BLaER1 treated with 17β-estradiol and CSF1 and Interleukin-3, amounts not matched to agents 10 nM and 100 nM (cell line): ENCODE measurements around the gene TREX2.

Source experiments
- H3K27ac ChIP-seq, 11 experiments: shearing (Covaris generic); formaldehyde crosslinking; 2 replicates each; pipeline ENCODE4 v1.8.1; 2022
- H3K27me3 ChIP-seq, 11 experiments: shearing (Covaris generic); formaldehyde crosslinking; 2 replicates each; pipeline ENCODE4 v1.8.1; 2022
- H3K36me3 ChIP-seq, 11 experiments: shearing (Covaris generic); formaldehyde crosslinking; 2 replicates each; pipeline ENCODE4 v1.8.1; 2022
- H3K4me1 ChIP-seq, 10 experiments: shearing (Covaris generic); formaldehyde crosslinking; 2 replicates each; pipeline ENCODE4 v1.8.1; 2022
- H3K4me2 ChIP-seq, 11 experiments: shearing (Covaris generic); formaldehyde crosslinking; 2 replicates each; pipeline ENCODE4 v1.8.1; 2022
- H3K4me3 ChIP-seq, 10 experiments: shearing (Covaris generic); formaldehyde crosslinking; 2 replicates each; pipeline ENCODE4 v1.8.1; 2022
- H3K9ac ChIP-seq, 11 experiments: shearing (Covaris generic); formaldehyde crosslinking; 2 replicates each; pipeline ENCODE4 v1.8.1; 2022
- H3K9me3 ChIP-seq, 11 experiments: shearing (Covaris generic); formaldehyde crosslinking; replicated peaks in 1 of 11; 2 replicates each; pipeline ENCODE4 v1.8.1; 2022
- H4K20me1 ChIP-seq, 11 experiments: shearing (Covaris generic); formaldehyde crosslinking; 2 replicates each; pipeline ENCODE4 v1.8.1; 2022
- Cebpa-rat ChIP-seq, 11 experiments: shearing (Covaris generic); IDR thresholded peaks; 2 replicates each; pipeline ENCODE4 v1.8.1; 2022

The TREX2 gene

DNA sequence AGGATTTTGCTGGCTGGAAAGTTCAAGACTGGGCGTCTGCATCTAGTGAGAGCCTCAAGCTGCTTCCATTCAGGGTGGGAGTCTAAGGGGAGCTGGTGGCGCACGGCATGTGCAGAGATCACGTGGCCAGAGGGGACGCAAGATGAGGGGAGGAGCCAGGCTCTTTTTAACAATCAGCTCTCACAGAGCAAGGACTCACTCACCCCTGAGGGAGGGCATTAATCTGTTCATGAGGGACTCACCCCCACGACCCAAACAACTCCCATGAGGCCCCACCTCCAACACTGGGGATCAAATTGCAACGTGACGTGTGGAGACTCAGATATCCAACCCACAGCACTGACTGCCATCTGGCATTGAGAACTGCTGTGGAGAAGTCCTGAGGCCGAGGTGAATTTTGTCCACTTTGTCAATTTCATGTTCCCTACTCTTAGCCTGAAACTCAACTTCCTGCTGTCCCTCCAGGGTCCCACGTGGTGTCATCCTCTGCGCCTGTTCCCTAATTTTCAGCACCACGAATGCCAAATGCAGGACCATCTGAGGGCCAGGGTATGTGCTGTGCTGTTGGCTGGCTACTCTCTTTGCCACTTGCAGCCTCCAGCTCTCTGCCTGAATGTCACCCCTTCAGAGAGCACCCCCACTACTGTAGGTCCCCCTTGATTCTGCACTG is 28.9 kb downstream of the TREX2 start:
- H3K4me1 ChIP-seq = peaks cover 11 to 24% (median 19%) of the 10 kb centered on the region in 10 experiments; a peak in 19 of 20 replicates
- H3K9ac ChIP-seq = no peak overlapping the region
- H3K27ac ChIP-seq = no peak overlapping the region
- no peaks in the 10 kb centered on the region for H3K36me3 ChIP-seq
- no peak overlapping the region for H3K4me3 ChIP-seq
- peaks cover 0 to 10% (median 0%) of the 10 kb centered on the region in 11 experiments; a peak in 7 of 22 replicates for H4K20me1 ChIP-seq
- peaks cover 0 to 18% (median 13%) of the 10 kb centered on the region in 11 experiments; a peak in 10 of 22 replicates for H3K9me3 ChIP-seq
- TF ChIP-seq Cebpa-rat (IDR thresholded peaks at IDR 0.05) = no peak
- peak overlapping the region in 10 of 11 experiments; percentile 9 to 62 (median 28); a peak in 16 of 22 replicates for H3K4me2 ChIP-seq
- H3K27me3 ChIP-seq = peaks cover 78 to 98% (median 90%) of the 10 kb centered on the region in 11 experiments

DNA sequence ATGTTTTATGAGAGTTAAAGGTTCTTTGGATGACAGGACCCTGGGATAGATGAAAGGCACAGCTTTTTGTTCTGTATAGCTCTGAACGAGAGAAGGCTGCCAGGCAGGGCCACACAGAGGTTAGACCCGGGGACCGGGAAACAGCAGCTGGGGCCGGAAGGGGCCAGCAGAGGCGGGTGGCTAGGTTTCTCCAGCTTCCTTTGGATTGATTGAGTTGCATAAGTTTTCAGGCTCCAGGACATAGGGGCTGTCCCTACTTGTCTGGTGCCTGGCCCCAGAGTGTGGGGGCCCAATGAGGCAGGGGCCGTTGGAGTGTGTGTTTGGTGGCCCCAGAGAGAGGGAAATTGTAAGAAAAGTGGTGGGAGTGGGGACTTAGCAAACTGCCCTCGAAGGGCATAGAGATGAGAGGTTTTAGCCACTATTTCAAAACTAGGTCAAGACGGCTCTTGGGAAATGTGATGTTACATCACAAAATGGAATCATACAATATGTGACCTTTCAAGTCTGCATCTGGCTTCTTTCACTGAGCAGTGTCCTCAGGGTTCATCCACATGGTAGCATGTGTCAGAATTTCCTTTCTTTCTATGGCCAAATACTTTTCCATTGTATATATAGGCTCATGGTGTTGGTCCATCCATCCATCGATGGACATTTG is 30.9 kb downstream of the TREX2 start:
- Histone ChIP-seq H3K4me3 (no peak overlapping the region), H3K27me3 (peaks cover 87 to 100% (median 98%) of the 10 kb centered on the region in 11 experiments), H3K4me2 (no peak overlapping the region), H3K27ac (no peak overlapping the region), H3K9me3 (peaks cover 0 to 15% (median 0%) of the 10 kb centered on the region in 11 experiments; a peak in 2 of 22 replicates), H3K9ac (no peak overlapping the region), H3K4me1 (peaks cover 17 to 29% (median 25%) of the 10 kb centered on the region in 10 experiments; a peak in 19 of 20 replicates), H3K36me3 (no peaks in the 10 kb centered on the region), H4K20me1 (peaks cover 0 to 16% (median 0%) of the 10 kb centered on the region in 11 experiments; a peak in 7 of 22 replicates)
- no peak for TF ChIP-seq Cebpa-rat (IDR thresholded peaks at IDR 0.05)

DNA sequence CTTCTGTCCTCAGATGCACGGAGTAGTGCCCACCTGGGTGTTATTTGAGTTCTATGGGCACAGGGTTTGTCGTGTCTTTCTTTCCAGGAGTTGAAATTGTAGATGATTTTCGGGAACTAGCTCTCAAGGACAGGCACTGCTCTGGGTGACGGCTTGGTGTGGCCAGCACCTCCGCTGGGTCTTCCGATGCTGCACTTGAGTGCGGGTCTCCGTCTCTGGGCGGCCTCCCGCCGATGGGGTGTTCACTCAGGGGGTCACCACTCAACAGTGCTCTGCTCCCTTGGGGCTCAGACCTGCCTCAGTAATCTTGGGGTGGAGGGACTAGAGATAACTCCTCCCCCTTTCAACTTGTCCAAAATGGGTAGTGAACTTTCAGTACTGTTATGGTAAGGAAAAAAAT is 32.1 kb downstream of the TREX2 start:
- no peak overlapping the region for H3K4me2 ChIP-seq
- H3K9me3 ChIP-seq = peaks cover 0 to 15% (median 0%) of the 10 kb centered on the region in 11 experiments; a peak in 3 of 22 replicates
- peaks cover 0 to 20% (median 0%) of the 10 kb centered on the region in 11 experiments; a peak in 8 of 22 replicates for H4K20me1 ChIP-seq
- no peak overlapping the region for H3K4me3 ChIP-seq
- no peak for TF ChIP-seq Cebpa-rat (IDR thresholded peaks at IDR 0.05)
- H3K9ac ChIP-seq = no peak overlapping the region
- no peaks in the 10 kb centered on the region for H3K36me3 ChIP-seq
- peaks cover 75 to 100% (median 91%) of the 10 kb centered on the region in 11 experiments for H3K27me3 ChIP-seq
- peaks cover 17 to 29% (median 25%) of the 10 kb centered on the region in 10 experiments; a peak in 19 of 20 replicates for H3K4me1 ChIP-seq
- no peak overlapping the region for H3K27ac ChIP-seq

DNA sequence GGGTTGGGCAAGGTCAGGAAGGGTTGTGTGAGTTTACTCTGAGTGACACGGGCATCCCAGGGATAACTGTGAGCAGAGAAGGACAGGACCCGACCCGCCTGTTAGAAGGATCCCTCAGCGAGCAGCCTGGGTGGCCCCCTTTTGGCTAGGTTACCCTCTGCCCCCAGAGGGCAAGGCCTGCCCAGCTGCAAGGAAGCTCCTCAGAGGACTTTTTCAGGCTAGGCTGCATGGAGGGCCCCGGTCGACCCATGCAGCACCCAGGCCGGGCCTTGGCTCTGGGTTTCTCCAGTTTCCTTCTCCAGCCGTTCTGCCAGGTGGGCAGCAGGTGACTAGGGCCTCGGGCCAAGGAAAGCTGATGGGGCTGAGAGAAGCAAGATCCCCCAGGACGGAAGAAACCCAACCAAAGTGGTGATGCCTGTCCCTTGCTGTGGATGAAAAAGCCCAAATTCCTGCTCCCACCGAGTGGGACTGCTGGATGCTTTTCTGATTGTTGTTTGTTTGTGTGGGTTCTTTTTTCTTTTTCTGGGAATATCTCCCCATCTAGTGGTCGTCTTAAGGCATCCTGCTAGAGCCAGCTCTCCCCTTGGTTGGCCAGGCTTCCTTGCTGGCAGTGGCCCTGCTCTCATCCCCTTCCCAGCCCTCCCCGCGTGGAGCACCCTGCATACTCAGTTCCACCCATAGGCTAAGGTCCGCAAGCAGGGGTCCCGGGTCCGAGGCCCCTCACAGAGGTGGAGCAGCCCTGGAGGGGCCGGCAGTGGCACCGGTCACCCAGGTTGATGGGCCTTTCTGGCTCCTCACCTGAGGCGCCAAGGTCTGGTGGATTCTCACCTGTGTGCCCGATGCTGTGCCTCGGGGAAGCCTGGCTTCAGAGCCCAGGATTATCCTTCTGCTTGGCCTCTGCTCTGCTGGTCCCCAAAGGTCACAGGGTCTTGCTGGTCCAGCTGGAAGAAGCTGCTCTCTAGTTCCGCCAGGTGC is 32.8 kb downstream of the TREX2 start:
- Histone ChIP-seq H3K27me3 (peaks cover 72 to 99% (median 86%) of the 10 kb centered on the region in 11 experiments), H3K9me3 (peaks cover 0 to 15% (median 0%) of the 10 kb centered on the region in 11 experiments; a peak in 3 of 22 replicates), H3K4me3 (0 out of 20 replicates have a peak overlapping the region, but pooled peaks of 1 of the 10 experiments have one; percentile 4), H4K20me1 (peaks cover 0 to 27% (median 0%) of the 10 kb centered on the region in 11 experiments; a peak in 8 of 22 replicates), H3K36me3 (no peaks in the 10 kb centered on the region), H3K4me1 (peaks cover 13 to 26% (median 21%) of the 10 kb centered on the region in 10 experiments; a peak in 19 of 20 replicates), H3K27ac (no peak overlapping the region), H3K4me2 (peak overlapping the region in 4 of 11 experiments; percentile 80 to 86 (median 82); a peak in 7 of 22 replicates), H3K9ac (no peak overlapping the region)
- TF ChIP-seq Cebpa-rat (IDR thresholded peaks at IDR 0.05) = no peak

DNA sequence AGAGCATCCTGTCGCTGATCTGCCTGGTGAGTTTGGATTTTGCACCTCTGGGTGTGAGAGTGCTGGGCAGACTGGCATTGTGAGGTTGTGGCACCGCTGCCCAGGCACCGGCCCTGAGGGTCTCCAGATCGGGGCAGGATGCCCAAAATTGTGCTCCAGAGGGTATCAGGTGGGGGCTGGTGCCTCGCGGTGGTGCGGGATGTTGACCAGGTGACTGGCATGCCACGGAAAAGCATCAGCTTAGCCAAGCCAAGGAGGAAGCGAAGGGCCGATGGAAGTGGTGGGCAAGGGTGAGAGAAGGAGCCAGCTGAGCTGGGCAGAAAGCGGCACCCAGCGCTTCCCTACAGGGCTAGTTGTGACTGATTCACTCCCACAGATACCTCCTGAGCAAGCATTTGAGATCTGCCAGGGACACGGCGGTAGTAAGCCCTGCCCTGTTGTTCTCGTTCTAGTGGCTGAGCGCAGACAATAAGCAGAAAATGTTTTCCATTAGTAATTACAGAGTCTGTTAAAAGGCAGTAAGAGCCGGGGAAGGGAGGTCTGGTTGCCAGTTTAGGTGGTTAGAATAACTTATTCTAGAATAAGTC is 33.8 kb downstream of the TREX2 start:
- Histone ChIP-seq H3K9ac (peak overlapping the region in 5 of 11 experiments; percentile 9 to 68 (median 45); a peak in 5 of 22 replicates), H3K4me3 (peak overlapping the region; percentile 31 to 66 (median 46); a peak in 17 of 20 replicates)
- TF ChIP-seq Cebpa-rat (IDR thresholded peaks at IDR 0.05) = no peak

DNA sequence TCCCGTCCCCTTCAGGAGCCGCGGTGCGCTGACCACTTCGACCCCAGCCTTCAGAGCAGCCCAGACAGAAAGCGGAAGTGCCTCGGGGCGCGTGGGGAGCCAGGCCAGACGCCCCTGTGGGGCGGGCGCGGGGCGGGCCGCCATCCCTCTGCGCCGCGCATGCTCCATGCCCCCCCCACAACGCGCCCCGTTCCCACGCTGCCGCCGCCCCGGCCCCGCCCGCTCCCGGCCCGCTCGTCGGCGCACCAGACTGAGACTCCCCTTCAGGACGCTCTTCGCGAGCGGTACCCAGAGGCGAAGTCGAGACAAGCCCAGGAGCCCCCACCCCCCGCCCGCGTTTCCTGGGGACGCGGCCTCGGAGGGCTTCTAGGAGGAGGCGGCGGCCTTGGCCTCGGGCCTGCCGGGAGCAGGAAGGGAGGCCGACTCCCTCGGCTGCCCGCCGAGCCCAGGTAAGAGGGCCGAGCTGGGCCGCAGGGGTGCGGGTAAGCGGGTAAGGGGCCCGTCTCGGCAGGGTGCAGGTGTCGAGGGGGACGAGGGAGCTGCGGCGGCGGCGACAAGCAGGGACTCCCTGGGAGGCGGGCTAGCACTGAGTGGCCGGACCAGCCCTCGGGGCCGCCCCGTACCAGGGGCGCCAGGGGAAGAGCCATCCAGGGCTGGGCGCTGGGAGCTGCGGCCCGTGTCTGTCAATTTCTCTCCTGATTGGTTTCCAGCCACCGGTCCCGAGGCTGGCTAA is 34.4 kb downstream of the TREX2 start, which contains the start of gene ZFP92:
Gene ZFP92 (plus strand): TSS at position 218 of the 733 bp plus-strand sequence. CDS start 6,851 bp downstream, outside the sequence.
- Histone ChIP-seq H3K27ac (peak within 1 kb of the TSS in 1 of 11 experiments; percentile 17; a peak in 1 of 22 replicates), H3K4me3 (peak within 1 kb of the TSS; percentile 31 to 66 (median 46); a peak in 18 of 20 replicates), H3K27me3 (peaks cover 57 to 99% (median 85%) of the 10 kb centered on the region in 11 experiments), H3K9ac (peak within 1 kb of the TSS in 7 of 11 experiments; percentile 9 to 68 (median 37); a peak in 7 of 22 replicates), H3K9me3 (peaks cover 0 to 15% (median 0%) of the 10 kb centered on the region in 11 experiments; a peak in 3 of 22 replicates), H4K20me1 (peaks cover 0 to 40% (median 0%) of the 10 kb centered on the region in 11 experiments; a peak in 8 of 22 replicates), H3K4me1 (peaks cover 5 to 16% (median 8%) of the 10 kb centered on the region in 10 experiments; a peak in 16 of 20 replicates), H3K36me3 (no peaks in the 10 kb centered on the region), H3K4me2 (peak within 1 kb of the TSS; percentile 56 to 86 (median 71))
- no peak for TF ChIP-seq Cebpa-rat (IDR thresholded peaks at IDR 0.05)

More for the DNA sequence above, 33.8 kb downstream of the TREX2 start:
- Histone ChIP-seq H3K27me3 (peaks cover 64 to 99% (median 85%) of the 10 kb centered on the region in 11 experiments), H4K20me1 (peaks cover 0 to 36% (median 0%) of the 10 kb centered on the region in 11 experiments; a peak in 8 of 22 replicates), H3K36me3 (no peaks in the 10 kb centered on the region), H3K4me1 (peaks cover 11 to 22% (median 13%) of the 10 kb centered on the region in 10 experiments; a peak in 18 of 20 replicates), H3K27ac (peak overlapping the region in 1 of 11 experiments; percentile 17; a peak in 1 of 22 replicates), H3K4me2 (peak overlapping the region; percentile 56 to 86 (median 71)), H3K9me3 (peaks cover 0 to 15% (median 0%) of the 10 kb centered on the region in 11 experiments; a peak in 3 of 22 replicates)

DNA sequence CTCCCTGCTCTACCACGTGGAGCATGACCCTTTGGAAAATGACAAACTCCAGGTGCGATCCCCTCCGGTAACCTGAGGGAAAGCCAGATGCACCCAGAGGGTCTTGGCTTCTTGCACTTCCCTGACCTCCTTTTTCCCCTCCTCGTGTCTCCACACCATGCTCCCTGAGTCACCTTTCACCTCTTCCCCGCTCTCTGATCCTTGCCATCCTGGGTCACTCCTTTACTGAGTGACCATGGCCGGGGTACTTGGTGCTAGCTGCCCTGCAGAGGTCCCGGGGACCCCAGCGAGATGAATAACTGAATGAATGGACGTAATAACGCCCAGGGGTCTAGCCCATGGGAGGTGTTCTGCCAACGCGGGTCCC is 35.0 kb downstream of the TREX2 start:
- Histone ChIP-seq H3K4me2 (peak overlapping the region in 1 of 11 experiments; percentile 80; a peak in 2 of 22 replicates), H3K4me1 (peaks cover 5 to 16% (median 8%) of the 10 kb centered on the region in 10 experiments; a peak in 16 of 20 replicates), H3K36me3 (no peaks in the 10 kb centered on the region), H3K9me3 (peaks cover 0 to 15% (median 0%) of the 10 kb centered on the region in 11 experiments; a peak in 3 of 22 replicates), H3K4me3 (0 out of 20 replicates have a peak overlapping the region, but pooled peaks of 2 of the 10 experiments have one; percentile 46 to 66), H3K27ac (no peak overlapping the region), H4K20me1 (peaks cover 0 to 40% (median 0%) of the 10 kb centered on the region in 11 experiments; a peak in 8 of 22 replicates), H3K27me3 (peaks cover 53 to 99% (median 85%) of the 10 kb centered on the region in 11 experiments), H3K9ac (no peak overlapping the region)
- no peak for TF ChIP-seq Cebpa-rat (IDR thresholded peaks at IDR 0.05)
